Mesodermal cell (in vitro differentiated cells): ENCODE results near the gene IFIT1B.

Experiments used
- H3K27ac ChIP-seq: 2 replicates; pipeline ENCODE4 v1.7.0; 2013; ENCODE audit warnings: mild to moderate bottlenecking, low read depth, low read length, moderate library complexity; ENCODE audit not compliant: severe bottlenecking
- H3K36me3 ChIP-seq: 2 replicates; pipeline ENCODE4 v1.7.1; 2013; ENCODE audit warnings: mild to moderate bottlenecking, low read length, moderate library complexity; ENCODE audit not compliant: control insufficient read depth, insufficient read depth
- H3K4me1 ChIP-seq: one replicate; pipeline ENCODE4 v1.7.1; 2013; ENCODE audit warnings: mild to moderate bottlenecking, low read length; ENCODE audit not compliant: insufficient read depth, control insufficient read depth, poor library complexity, severe bottlenecking
- H3K4me3 ChIP-seq: 2 replicates; pipeline ENCODE4 v1.7.0; 2013; ENCODE audit warnings: low read length, control low read depth, mild to moderate bottlenecking; ENCODE audit not compliant: insufficient read depth, poor library complexity, severe bottlenecking; ENCODE audit errors: extremely low read depth
- H3K9me3 ChIP-seq: 2 replicates; pipeline ENCODE4 v1.7.1; 2013; ENCODE audit warnings: mild to moderate bottlenecking, low read length, moderate library complexity; ENCODE audit not compliant: control insufficient read depth
- WGBS, 2 experiments: methylation state at CpG; one replicate each; pipeline ENCODE4 v1.1.5; 2013; ENCODE audit warnings: missing lambda C conversion rate in 2 of 2; ENCODE audit not compliant: insufficient coverage in 2 of 2; 5-methylcytosine and 5-hydroxymethylcytosine counted together

IFIT1B gene

GRCh38 chr10:89364531-89364930, 13.3 kb upstream of the IFIT1B start:
- H3K4me1 ChIP-seq = peaks cover 3% of the 10 kb centered on the region
- H3K36me3 ChIP-seq = no peaks in the 10 kb centered on the region
- no CpG with 5 or more reads among the region's 1 CpG for WGBS, 2 experiments
- H3K4me3 ChIP-seq = no peak overlapping the region
- H3K9me3 ChIP-seq = no peaks in the 10 kb centered on the region
- H3K27ac ChIP-seq = no peak overlapping the region

GRCh38 chr10:89367529-89367928, 10.3 kb upstream of the IFIT1B start:
- peak overlapping the region; percentile 36 for H3K27ac ChIP-seq
- WGBS, 2 experiments = 68 to 84% methylated on average over 4 of the region's 4 CpGs
- H3K36me3 ChIP-seq = no peaks in the 10 kb centered on the region
- no peaks in the 10 kb centered on the region for H3K9me3 ChIP-seq
- peaks cover 3% of the 10 kb centered on the region for H3K4me1 ChIP-seq
- no peak overlapping the region for H3K4me3 ChIP-seq

GRCh38 chr10:89368129-89368528, 9.7 kb upstream of the IFIT1B start:
- no peaks in the 10 kb centered on the region for H3K9me3 ChIP-seq
- H3K27ac ChIP-seq = no peak overlapping the region
- WGBS, 2 experiments = no CpG with 5 or more reads among the region's 1 CpG
- no peak overlapping the region for H3K4me3 ChIP-seq
- no peaks in the 10 kb centered on the region for H3K36me3 ChIP-seq
- H3K4me1 ChIP-seq = no peaks in the 10 kb centered on the region

DNA sequence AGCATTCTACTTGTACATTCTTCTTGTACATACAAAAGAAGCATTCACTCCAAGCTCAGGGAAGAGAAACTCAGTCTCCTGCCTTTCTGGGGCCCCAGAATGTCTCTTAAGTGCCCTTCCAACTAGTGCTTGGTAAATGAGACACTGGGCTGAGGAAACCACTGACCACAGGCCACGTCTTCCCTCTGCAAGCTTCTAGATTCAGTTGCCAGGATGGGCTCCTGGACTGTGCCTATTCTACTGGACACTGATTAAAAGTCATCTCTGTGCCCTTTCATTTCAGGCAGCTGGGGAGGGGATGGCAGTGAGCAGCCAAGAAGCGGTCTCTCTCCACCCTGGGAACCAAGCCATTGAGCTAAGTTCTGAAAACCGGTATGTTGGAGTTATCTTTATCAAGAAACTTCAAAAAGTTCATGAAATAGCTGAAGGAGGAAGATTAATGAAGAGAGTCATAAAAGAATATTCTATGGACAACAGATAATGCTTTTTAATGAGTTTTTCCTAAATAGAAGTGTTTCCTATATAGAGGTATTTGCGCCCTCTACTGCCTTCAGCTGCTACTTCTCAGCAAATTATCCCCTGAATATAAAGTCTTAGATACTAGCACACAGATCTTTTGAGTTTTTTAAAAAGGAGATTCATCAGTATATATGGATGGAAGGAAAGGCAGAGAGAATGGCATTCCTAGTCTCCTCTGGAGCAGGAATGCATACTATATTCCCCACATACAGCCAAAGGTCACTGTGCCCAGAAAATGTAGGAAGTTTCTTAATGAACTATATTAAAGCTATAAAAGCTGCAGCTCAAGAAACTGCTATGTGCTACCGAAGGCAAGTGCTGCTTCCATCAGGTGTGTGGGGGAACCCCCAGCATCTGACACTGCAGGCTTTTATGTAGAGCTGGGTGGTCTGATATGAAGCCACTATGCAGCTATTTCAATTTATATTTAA, 8.4 kb upstream of the IFIT1B start:
- WGBS, 2 experiments = 58 to 100% methylated on average over 1 to 2 of the region's 5 CpGs
- H3K4me1 ChIP-seq = no peaks in the 10 kb centered on the region
- no peak overlapping the region for H3K27ac ChIP-seq
- no peaks in the 10 kb centered on the region for H3K9me3 ChIP-seq
- no peaks in the 10 kb centered on the region for H3K36me3 ChIP-seq
- H3K4me3 ChIP-seq = no peak overlapping the region

DNA sequence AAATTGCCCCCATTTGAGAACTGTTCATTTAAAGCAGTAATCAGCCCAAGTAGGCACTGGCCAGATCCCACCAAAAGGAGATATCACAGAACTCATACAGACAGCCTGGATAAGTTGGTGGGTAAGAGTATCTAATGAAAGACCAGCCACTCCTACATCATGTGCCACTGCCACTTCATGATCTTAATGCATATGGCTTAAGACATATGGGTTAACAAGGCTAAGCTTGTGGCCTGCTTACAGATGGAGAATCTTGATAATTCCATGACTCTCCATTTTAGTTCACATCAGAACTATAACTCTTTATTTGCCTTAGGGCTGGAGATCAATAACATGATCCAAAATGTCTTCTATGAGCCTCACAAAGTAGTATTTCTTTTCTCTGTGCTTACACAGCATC, 6.8 kb upstream of the IFIT1B start:
- Histone ChIP-seq H3K4me1 (no peaks in the 10 kb centered on the region), H3K4me3 (no peak overlapping the region), H3K27ac (no peak overlapping the region), H3K9me3 (no peaks in the 10 kb centered on the region), H3K36me3 (no peaks in the 10 kb centered on the region)

- Histone ChIP-seq H3K27ac (no peak overlapping the region), H3K4me3 (no peak overlapping the region), H3K36me3 (no peaks in the 10 kb centered on the region), H3K9me3 (no peaks in the 10 kb centered on the region), H3K4me1 (no peaks in the 10 kb centered on the region)
- WGBS, 2 experiments = 100% methylated on average over 3 of the region's 3 CpGs
Measured at GRCh38 chr10:89371987-89372386, 5.9 kb upstream of the IFIT1B start.

DNA sequence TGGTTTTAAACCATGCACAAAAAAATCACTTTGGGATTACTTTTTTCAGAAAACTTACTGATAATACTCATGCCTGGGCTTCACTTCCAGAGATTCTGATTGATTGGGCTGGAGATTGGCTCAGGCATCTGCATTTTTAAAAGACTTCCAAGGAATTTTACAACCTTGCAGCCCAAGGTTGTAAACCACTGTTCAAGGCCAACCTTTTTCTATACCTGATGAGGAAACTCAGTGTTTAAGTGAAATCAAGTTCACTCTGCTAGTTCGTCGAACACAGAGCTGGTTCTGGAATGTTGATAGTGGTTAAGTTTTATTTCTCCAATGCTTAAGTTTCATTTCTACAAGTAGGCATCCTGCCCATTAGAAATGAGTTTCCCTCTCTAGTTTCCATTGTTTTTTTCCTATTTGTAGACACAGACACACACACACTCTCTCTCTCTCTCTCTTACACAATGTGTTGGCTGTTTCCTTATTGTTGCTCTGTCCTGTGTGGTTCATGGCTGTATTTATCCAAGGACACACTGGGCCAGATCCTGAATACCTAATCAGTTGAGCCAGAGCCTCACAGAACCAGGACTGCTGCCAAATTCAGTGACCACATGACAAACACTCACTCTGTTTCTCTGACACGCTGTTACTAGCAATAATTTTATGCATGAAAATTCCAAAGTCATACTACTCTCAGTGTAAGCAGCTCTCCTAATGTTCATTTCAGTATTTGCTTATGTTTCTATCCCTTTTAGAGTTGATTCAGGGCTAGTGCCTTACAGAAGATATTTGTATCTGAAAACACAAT, 3.7 kb upstream of the IFIT1B start:
- Histone ChIP-seq H3K9me3 (no peaks in the 10 kb centered on the region), H3K4me1 (no peaks in the 10 kb centered on the region), H3K36me3 (no peaks in the 10 kb centered on the region), H3K4me3 (no peak overlapping the region), H3K27ac (no peak overlapping the region)
- 80 to 100% methylated on average over 1 of the region's 3 CpGs for WGBS, 2 experiments

DNA sequence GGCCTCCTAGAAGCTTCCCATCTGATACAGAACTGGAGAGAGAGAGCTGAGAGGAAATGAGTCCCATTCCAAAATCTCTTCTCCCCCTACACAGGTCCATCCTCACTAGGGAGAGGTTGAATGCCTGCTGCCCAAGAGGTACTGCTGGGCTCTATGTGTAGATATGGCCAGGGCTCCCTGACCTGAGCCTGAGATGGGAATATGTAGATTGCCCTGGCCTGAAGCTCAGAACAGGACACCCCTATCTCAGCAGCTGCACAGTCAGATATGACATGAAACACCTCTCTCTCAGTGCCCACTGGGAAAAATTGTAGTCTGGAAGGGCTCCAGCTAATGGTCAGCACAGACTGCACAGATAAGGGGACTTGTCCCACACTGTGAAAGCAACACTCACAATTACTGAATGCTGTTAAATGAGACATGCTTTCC, 3.1 kb upstream of the IFIT1B start:
- no peaks in the 10 kb centered on the region for H3K9me3 ChIP-seq
- H3K27ac ChIP-seq = no peak overlapping the region
- H3K4me1 ChIP-seq = no peaks in the 10 kb centered on the region
- no peaks in the 10 kb centered on the region for H3K36me3 ChIP-seq
- H3K4me3 ChIP-seq = no peak overlapping the region

- H3K36me3 ChIP-seq = no peaks in the 10 kb centered on the region
- H3K4me1 ChIP-seq = no peaks in the 10 kb centered on the region
- no peak overlapping the region for H3K4me3 ChIP-seq
- no peaks in the 10 kb centered on the region for H3K9me3 ChIP-seq
- H3K27ac ChIP-seq = no peak overlapping the region
Measured at GRCh38 chr10:89379103-89379502, 1.2 kb downstream of the IFIT1B start.

- no peaks in the 10 kb centered on the region for H3K36me3 ChIP-seq
- no CpG with 5 or more reads among the region's 1 CpG for WGBS, 2 experiments
Measured at GRCh38 chr10:89382757-89383156, 4.9 kb downstream of the IFIT1B start.

More at GRCh38 chr10:89382757-89383156, 4.9 kb downstream of the IFIT1B start:
- H3K27ac ChIP-seq = no peak overlapping the region
- H3K4me3 ChIP-seq = no peak overlapping the region
- H3K4me1 ChIP-seq = no peaks in the 10 kb centered on the region
- H3K9me3 ChIP-seq = no peaks in the 10 kb centered on the region
